ENCODE measurements around the gene CDH4. TPM values are rescaled to one million over a fixed set of nuclear protein-coding genes. Genes with fewer than 3 reads are reported as not detected.

CDH4 gene
- polyA plus RNA-seq, 2 donors = 0.02 to 0.05 TPM

DNA sequence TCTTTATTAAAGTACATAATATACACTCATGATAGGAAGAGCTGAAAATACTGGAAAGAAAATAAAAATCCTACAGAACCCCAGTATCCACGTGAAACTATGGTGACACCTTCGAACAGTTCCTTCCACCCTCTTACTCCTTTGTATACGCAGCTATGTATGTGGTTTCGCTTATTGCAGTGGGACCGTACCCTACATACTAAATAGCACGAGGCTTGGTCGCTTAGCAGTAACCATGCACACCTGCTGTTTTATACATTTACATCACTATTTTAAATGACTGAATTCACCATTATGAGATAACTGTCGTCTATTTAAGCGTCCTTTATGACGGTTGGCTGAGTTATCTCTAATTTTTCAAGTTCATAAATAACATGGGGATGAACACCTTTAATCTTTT, 400.1 kb downstream of the CDH4 start:
- Histone ChIP-seq H3K27me3 (ENCODE audit: control insufficient read depth in 1 of 2, insufficient read depth in 2 of 2, low read length in 2 of 2) (no peaks in the 10 kb centered on the region), H3K27ac (ENCODE audit: low read depth in 2 of 2, low read length in 1 of 2) (no peak overlapping the region), H3K4me3 (ENCODE audit: low read depth in 1 of 2, low read length in 2 of 2) (no peak overlapping the region), H3K36me3 (ENCODE audit: control insufficient read depth in 2 of 2, insufficient read depth in 2 of 2, low read length in 1 of 2) (no peaks in the 10 kb centered on the region), H3K4me1 (ENCODE audit: control insufficient read depth in 2 of 2, insufficient read depth in 2 of 2, low read length in 1 of 2) (no peaks in the 10 kb centered on the region), H3K9me3 (ENCODE audit: control insufficient read depth in 2 of 2, insufficient read depth in 1 of 2, low read depth in 1 of 2, low read length in 1 of 2) (peaks cover 0 to 2% of the 10 kb centered on the region in 2 donors)
- 91% methylated on average over 10 of the region's 10 CpGs for WGBS, 2 donors

DNA sequence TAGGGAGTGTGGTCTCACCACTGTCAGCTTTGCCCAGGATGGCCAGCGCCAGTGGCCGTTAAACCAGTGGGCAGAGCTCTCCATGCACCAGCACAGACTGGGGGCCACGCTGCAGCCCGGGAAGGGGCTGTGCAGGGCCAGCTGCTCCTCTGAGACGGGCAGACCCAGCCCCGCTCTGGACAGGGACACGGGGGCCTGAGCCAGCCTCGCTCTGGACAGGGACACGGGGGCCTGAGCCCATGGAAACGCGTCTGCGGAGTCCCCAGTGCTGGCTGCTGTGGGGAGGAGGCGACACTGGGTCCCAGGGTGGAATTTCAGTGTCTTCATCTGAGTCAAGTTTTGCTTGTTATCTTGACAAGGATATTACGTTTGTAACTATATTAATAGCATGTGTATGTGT, 402.7 kb downstream of the CDH4 start:
- WGBS, 2 donors = 78 to 79% methylated on average over 14 of the region's 14 CpGs
- H3K27me3 ChIP-seq (ENCODE audit: control insufficient read depth in 1 of 2, insufficient read depth in 2 of 2, low read length in 2 of 2) = no peaks in the 10 kb centered on the region
- no peak overlapping the region for H3K27ac ChIP-seq (ENCODE audit: low read depth in 2 of 2, low read length in 1 of 2)
- no peak overlapping the region for H3K4me3 ChIP-seq (ENCODE audit: low read depth in 1 of 2, low read length in 2 of 2)
- H3K4me1 ChIP-seq (ENCODE audit: control insufficient read depth in 2 of 2, insufficient read depth in 2 of 2, low read length in 1 of 2) = no peaks in the 10 kb centered on the region
- no peaks in the 10 kb centered on the region for H3K9me3 ChIP-seq (ENCODE audit: control insufficient read depth in 2 of 2, insufficient read depth in 1 of 2, low read depth in 1 of 2, low read length in 1 of 2)
- no peaks in the 10 kb centered on the region for H3K36me3 ChIP-seq (ENCODE audit: control insufficient read depth in 2 of 2, insufficient read depth in 2 of 2, low read length in 1 of 2)

DNA sequence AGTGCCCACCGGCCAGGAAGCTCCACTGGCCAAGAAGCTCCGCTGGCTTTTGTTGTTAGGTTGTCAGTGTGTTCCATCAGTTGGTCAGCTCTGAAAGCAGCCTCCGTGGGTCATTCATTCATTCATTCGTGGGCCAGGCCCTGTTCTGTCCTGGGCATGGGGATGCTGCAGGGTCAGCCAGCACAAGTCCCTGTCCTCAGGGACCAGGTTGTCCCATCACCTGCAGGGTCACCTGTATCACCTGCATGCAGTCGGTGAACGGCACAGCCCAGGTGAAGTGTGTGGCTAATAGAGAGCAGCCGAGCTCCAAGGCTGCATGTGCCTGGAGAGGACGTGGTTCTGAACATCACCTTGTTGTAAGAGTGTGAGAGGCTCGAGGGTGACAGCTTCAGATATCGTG, 403.5 kb downstream of the CDH4 start:
- H3K4me1 ChIP-seq (ENCODE audit: control insufficient read depth in 2 of 2, insufficient read depth in 2 of 2, low read length in 1 of 2) = no peaks in the 10 kb centered on the region
- H3K27me3 ChIP-seq (ENCODE audit: control insufficient read depth in 1 of 2, insufficient read depth in 2 of 2, low read length in 2 of 2) = no peaks in the 10 kb centered on the region
- no peaks in the 10 kb centered on the region for H3K36me3 ChIP-seq (ENCODE audit: control insufficient read depth in 2 of 2, insufficient read depth in 2 of 2, low read length in 1 of 2)
- H3K4me3 ChIP-seq (ENCODE audit: low read depth in 1 of 2, low read length in 2 of 2) = no peak overlapping the region
- no peak overlapping the region for H3K27ac ChIP-seq (ENCODE audit: low read depth in 2 of 2, low read length in 1 of 2)
- no peaks in the 10 kb centered on the region for H3K9me3 ChIP-seq (ENCODE audit: control insufficient read depth in 2 of 2, insufficient read depth in 1 of 2, low read depth in 1 of 2, low read length in 1 of 2)
- 75 to 78% methylated on average over 10 of the region's 10 CpGs for WGBS, 2 donors

DNA sequence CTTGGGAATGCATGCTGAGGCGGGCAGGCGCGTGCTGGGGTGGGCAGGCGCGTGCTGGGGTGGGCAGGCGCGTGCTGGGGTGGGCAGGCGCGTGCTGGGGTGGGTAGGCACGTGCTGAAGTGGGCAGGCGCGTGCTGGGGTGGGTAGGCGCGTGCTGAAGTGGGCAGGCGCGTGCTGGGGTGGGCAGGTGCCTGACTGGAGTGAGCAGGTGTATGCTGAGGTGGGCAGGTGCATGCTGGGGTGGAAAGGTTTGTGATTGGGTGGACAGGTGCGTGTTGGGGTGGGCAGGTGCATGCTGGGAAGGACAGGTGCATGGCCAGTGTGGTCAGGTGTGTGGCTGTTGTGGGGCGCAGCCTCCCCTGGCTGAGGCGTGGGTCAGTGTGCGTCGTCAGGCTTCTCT, 404.1 kb downstream of the CDH4 start:
- H3K36me3 ChIP-seq (ENCODE audit: control insufficient read depth in 2 of 2, insufficient read depth in 2 of 2, low read length in 1 of 2) = no peaks in the 10 kb centered on the region
- H3K27me3 ChIP-seq (ENCODE audit: control insufficient read depth in 1 of 2, insufficient read depth in 2 of 2, low read length in 2 of 2) = no peaks in the 10 kb centered on the region
- H3K9me3 ChIP-seq (ENCODE audit: control insufficient read depth in 2 of 2, insufficient read depth in 1 of 2, low read depth in 1 of 2, low read length in 1 of 2) = no peaks in the 10 kb centered on the region
- no peak overlapping the region for H3K27ac ChIP-seq (ENCODE audit: low read depth in 2 of 2, low read length in 1 of 2)
- peaks cover 0 to 2% of the 10 kb centered on the region in 2 donors for H3K4me1 ChIP-seq (ENCODE audit: control insufficient read depth in 2 of 2, insufficient read depth in 2 of 2, low read length in 1 of 2)
- no peak overlapping the region for H3K4me3 ChIP-seq (ENCODE audit: low read depth in 1 of 2, low read length in 2 of 2)
- WGBS, 2 donors = 83 to 85% methylated on average over 21 of the region's 21 CpGs

DNA sequence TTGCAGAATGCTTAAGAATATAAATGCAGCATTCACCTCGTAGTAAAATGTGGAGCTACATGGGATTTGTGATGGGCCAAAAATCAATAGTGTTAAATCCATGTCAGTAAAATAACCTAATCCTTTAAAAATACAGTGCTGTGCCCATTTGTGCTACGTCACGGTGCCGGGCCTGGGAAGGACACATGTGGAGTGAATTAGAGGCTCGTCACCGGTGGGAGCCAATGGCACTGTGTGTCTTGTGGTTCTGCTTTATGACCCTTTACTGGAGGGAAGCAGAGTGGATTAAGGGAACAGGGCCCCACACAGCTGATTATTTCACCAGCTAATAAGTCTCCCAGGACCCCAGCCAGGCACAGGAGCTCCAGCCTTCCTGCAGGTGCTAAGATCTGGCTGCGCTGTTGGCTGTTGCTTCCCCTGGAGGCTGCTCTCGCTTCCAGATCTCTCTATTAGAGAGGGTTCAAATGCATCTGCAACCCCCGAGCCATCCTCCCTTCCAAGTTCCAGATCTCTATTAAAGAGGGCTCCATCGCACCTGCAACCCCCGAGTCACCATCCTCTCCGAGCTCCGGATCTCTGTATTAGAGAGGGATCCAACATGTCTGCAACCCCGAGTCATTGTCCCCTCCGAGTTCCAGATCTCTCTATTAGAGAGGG, 405.8 kb downstream of the CDH4 start:
- Histone ChIP-seq H3K36me3 (ENCODE audit: control insufficient read depth in 2 of 2, insufficient read depth in 2 of 2, low read length in 1 of 2) (no peaks in the 10 kb centered on the region), H3K27ac (ENCODE audit: low read depth in 2 of 2, low read length in 1 of 2) (no peak overlapping the region), H3K4me3 (ENCODE audit: low read depth in 1 of 2, low read length in 2 of 2) (no peak overlapping the region), H3K4me1 (ENCODE audit: control insufficient read depth in 2 of 2, insufficient read depth in 2 of 2, low read length in 1 of 2) (peaks cover 0 to 2% of the 10 kb centered on the region in 2 donors), H3K9me3 (ENCODE audit: control insufficient read depth in 2 of 2, insufficient read depth in 1 of 2, low read depth in 1 of 2, low read length in 1 of 2) (no peaks in the 10 kb centered on the region), H3K27me3 (ENCODE audit: control insufficient read depth in 1 of 2, insufficient read depth in 2 of 2, low read length in 2 of 2) (no peaks in the 10 kb centered on the region)
- 85 to 86% methylated on average over 15 of the region's 15 CpGs for WGBS, 2 donors

DNA sequence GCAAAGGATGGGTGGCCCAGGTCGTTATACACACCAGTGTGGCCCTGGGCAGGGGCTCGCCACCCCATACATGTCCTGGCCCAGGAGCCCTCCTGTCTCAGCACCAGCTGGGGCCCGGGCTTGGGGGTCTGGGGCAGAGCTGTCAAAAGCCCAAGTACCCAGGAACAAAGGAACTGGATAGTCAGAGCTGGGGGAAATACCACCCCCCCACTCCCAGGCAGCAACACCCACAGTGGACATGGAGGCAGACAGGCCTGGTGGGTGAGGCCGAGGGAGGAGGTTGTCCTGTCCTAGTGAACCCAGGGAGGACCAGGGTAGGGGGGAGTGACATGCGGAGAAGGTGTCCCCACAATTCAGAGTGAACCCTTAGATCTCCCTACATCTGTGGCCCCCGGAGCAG, 406.5 kb downstream of the CDH4 start:
- Histone ChIP-seq H3K9me3 (ENCODE audit: control insufficient read depth in 2 of 2, insufficient read depth in 1 of 2, low read depth in 1 of 2, low read length in 1 of 2) (no peaks in the 10 kb centered on the region), H3K27me3 (ENCODE audit: control insufficient read depth in 1 of 2, insufficient read depth in 2 of 2, low read length in 2 of 2) (no peaks in the 10 kb centered on the region), H3K27ac (ENCODE audit: low read depth in 2 of 2, low read length in 1 of 2) (no peak overlapping the region), H3K36me3 (ENCODE audit: control insufficient read depth in 2 of 2, insufficient read depth in 2 of 2, low read length in 1 of 2) (no peaks in the 10 kb centered on the region), H3K4me3 (ENCODE audit: low read depth in 1 of 2, low read length in 2 of 2) (no peak overlapping the region), H3K4me1 (ENCODE audit: control insufficient read depth in 2 of 2, insufficient read depth in 2 of 2, low read length in 1 of 2) (peaks cover 0 to 2% of the 10 kb centered on the region in 2 donors)
- WGBS, 2 donors = 87% methylated on average over 6 of the region's 6 CpGs

DNA sequence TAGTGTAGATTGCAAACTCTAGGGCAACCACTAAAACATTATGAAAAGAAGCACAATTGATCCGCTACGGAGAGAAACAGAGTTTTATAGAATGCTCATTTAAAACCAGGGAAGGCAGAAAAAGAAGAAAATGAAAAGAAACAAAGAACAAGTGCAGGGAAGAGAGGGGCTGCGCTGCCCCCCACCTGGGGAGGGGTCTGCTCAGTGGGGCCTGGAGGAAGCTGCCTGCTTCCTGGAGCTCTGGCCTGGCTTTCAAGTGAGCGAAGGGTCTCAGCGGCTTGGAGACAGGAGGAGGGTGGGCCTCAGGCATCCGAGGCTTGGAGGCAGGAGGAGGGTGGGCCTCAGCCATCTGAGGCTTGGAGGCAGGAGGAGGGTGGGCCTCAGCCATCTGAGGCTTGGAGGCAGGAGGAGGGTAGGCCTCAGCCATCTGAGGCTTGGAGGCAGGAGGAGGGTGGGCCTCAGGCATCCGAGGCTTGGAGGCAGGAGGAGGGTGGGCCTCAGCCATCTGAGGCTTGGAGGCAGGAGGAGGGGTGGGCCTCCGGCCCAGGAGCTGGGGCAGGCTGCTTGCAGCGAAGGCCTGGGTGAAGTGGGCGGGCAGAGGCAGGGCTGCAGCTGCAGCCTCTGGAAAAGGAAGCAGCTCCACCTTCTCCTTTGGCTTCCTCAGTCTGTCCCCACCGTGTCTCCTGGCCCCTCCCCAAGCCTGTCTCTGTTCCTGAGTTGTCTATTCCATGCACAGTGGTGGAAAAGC, 407.4 kb downstream of the CDH4 start:
- Histone ChIP-seq H3K9me3 (ENCODE audit: control insufficient read depth in 2 of 2, insufficient read depth in 1 of 2, low read depth in 1 of 2, low read length in 1 of 2) (no peaks in the 10 kb centered on the region), H3K4me1 (ENCODE audit: control insufficient read depth in 2 of 2, insufficient read depth in 2 of 2, low read length in 1 of 2) (peaks cover 0 to 2% of the 10 kb centered on the region in 2 donors), H3K27me3 (ENCODE audit: control insufficient read depth in 1 of 2, insufficient read depth in 2 of 2, low read length in 2 of 2) (no peaks in the 10 kb centered on the region), H3K27ac (ENCODE audit: low read depth in 2 of 2, low read length in 1 of 2) (no peak overlapping the region), H3K4me3 (ENCODE audit: low read depth in 1 of 2, low read length in 2 of 2) (no peak overlapping the region), H3K36me3 (ENCODE audit: control insufficient read depth in 2 of 2, insufficient read depth in 2 of 2, low read length in 1 of 2) (no peaks in the 10 kb centered on the region)
- 59 to 64% methylated on average over 11 of the region's 11 CpGs for WGBS, 2 donors

DNA sequence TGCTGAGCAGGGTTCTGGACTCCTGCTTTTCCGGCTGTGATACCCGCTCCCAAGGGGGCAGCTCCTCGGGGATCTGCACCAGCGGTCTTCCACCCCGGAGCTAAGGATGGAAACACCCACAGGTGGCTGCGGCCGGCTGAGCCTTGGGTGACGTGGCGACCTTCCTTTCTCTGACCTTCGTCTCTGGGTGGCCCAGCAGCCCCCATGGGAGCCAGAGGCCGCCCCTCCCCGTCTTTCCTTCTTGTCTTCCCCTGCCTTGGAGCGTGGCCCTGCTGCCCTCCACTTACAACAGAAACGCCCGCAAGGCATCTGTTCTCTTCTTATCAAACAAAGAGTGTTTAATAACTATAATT, 407.9 kb downstream of the CDH4 start:
- H3K4me3 ChIP-seq (ENCODE audit: low read depth in 1 of 2, low read length in 2 of 2) = no peak overlapping the region
- no peaks in the 10 kb centered on the region for H3K9me3 ChIP-seq (ENCODE audit: control insufficient read depth in 2 of 2, insufficient read depth in 1 of 2, low read depth in 1 of 2, low read length in 1 of 2)
- H3K36me3 ChIP-seq (ENCODE audit: control insufficient read depth in 2 of 2, insufficient read depth in 2 of 2, low read length in 1 of 2) = no peaks in the 10 kb centered on the region
- H3K27ac ChIP-seq (ENCODE audit: low read depth in 2 of 2, low read length in 1 of 2) = no peak overlapping the region
- WGBS, 2 donors = 55 to 58% methylated on average over 15 of the region's 15 CpGs
- H3K27me3 ChIP-seq (ENCODE audit: control insufficient read depth in 1 of 2, insufficient read depth in 2 of 2, low read length in 2 of 2) = no peaks in the 10 kb centered on the region
- peaks cover 0 to 2% of the 10 kb centered on the region in 2 donors for H3K4me1 ChIP-seq (ENCODE audit: control insufficient read depth in 2 of 2, insufficient read depth in 2 of 2, low read length in 1 of 2)

DNA sequence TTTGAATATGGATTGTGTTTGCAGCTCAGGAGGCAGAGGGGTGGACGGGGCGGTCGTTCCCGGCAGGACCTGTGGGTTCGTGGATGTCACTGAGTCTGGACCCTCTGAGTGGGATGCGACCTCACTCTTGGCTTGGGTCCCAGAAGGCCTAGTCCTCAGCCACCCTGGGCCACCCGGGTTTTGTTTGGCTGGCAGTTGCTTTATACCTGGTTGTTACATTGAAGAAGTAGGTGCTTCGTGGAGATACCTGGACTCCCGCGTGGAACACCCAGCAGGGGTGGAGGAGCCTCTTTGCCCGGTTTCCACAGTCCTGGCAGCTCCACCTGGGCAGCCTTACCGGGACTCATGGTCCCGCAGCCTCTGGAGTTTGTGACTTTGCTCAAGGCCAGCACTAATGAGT, 408.5 kb downstream of the CDH4 start:
- H3K27me3 ChIP-seq (ENCODE audit: control insufficient read depth in 1 of 2, insufficient read depth in 2 of 2, low read length in 2 of 2) = no peaks in the 10 kb centered on the region
- H3K4me1 ChIP-seq (ENCODE audit: control insufficient read depth in 2 of 2, insufficient read depth in 2 of 2, low read length in 1 of 2) = peaks cover 0 to 2% of the 10 kb centered on the region in 2 donors
- WGBS, 2 donors = 74 to 80% methylated on average over 12 to 13 of the region's 13 CpGs
- H3K4me3 ChIP-seq (ENCODE audit: low read depth in 1 of 2, low read length in 2 of 2) = no peak overlapping the region
- H3K9me3 ChIP-seq (ENCODE audit: control insufficient read depth in 2 of 2, insufficient read depth in 1 of 2, low read depth in 1 of 2, low read length in 1 of 2) = no peaks in the 10 kb centered on the region
- no peaks in the 10 kb centered on the region for H3K36me3 ChIP-seq (ENCODE audit: control insufficient read depth in 2 of 2, insufficient read depth in 2 of 2, low read length in 1 of 2)
- H3K27ac ChIP-seq (ENCODE audit: low read depth in 2 of 2, low read length in 1 of 2) = no peak overlapping the region

DNA sequence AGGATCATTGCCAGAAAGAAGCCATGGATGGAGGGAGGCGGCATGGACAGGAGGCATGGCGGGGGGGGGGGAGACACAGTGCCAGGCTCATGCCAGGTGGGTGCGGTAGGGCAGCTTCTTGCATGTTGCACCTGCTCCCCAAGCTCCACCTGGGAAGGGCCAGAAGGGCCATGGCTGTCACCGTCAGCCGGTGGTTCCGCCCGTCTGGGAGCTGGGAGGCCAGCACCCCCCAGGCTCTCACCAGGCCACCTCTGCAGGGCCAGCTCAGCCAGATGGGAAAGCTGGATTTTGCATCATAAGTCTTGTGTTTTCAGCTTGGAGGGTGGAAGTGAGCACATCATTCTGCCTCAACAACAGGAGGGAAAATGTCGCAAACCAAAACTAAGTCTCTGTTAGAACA, 409.0 kb downstream of the CDH4 start:
- H3K4me3 ChIP-seq (ENCODE audit: low read depth in 1 of 2, low read length in 2 of 2) = no peak overlapping the region
- 82 to 91% methylated on average over 8 of the region's 8 CpGs for WGBS, 2 donors
- H3K36me3 ChIP-seq (ENCODE audit: control insufficient read depth in 2 of 2, insufficient read depth in 2 of 2, low read length in 1 of 2) = no peaks in the 10 kb centered on the region
- no peaks in the 10 kb centered on the region for H3K9me3 ChIP-seq (ENCODE audit: control insufficient read depth in 2 of 2, insufficient read depth in 1 of 2, low read depth in 1 of 2, low read length in 1 of 2)
- H3K27ac ChIP-seq (ENCODE audit: low read depth in 2 of 2, low read length in 1 of 2) = no peak overlapping the region
- no peaks in the 10 kb centered on the region for H3K27me3 ChIP-seq (ENCODE audit: control insufficient read depth in 1 of 2, insufficient read depth in 2 of 2, low read length in 2 of 2)
- peaks cover 0 to 2% of the 10 kb centered on the region in 2 donors for H3K4me1 ChIP-seq (ENCODE audit: control insufficient read depth in 2 of 2, insufficient read depth in 2 of 2, low read length in 1 of 2)
